GM21447 (cell line): Measurements from ENCODE around the gene MXRA7.
A peak's percentile ranks its signal among the peaks of the same experiment; 100 is the strongest.
"Not testable (repeated sequence)": the region's sequence is repeated elsewhere in the genome, so short reads cannot be mapped to it uniquely, and the experiment has no call there.

ENCODE experiments used
- ATAC-seq: cut with Tn5 transposase; IDR thresholded peaks from one replicate; pipeline ENCODE4 v1.9.1; 2021; ENCODE audit not compliant: unreplicated experiment

MXRA7 gene

DNA sequence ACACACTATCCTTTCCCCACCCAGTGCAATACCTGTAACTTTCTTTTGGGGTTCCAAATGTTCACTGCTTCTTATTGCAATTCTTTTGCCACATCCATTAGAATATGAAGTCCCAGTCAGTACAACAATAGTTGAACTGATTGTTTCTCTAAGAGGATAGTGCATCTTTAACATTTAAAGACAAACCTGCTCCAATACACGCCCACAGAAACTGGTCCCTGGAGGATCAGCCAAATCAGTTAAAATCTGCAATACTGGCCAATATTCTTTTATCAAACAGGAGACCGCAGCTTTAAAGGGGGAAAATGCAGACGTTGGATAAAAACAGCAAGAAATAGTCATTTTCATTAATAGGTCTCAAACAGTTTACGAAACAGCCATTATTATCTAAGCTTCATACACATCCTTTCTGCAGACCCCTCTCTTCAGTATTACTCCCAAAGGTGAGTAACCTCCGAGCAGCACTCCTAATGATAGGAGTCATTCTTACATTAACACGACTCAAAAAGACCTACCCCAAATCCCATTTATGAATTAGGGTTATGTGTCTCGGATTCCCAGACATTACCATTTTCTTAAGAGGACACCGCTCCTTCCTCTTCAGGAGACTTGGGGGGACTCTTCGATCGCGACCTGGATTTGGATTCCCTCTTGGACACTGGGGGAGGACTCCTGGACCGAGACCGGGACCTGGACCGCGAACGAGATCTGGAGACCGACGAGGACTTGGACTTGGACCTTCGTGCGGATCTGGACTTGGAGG lies 25.0 kb upstream of the MXRA7 start:
- ATAC-seq = no peak

DNA sequence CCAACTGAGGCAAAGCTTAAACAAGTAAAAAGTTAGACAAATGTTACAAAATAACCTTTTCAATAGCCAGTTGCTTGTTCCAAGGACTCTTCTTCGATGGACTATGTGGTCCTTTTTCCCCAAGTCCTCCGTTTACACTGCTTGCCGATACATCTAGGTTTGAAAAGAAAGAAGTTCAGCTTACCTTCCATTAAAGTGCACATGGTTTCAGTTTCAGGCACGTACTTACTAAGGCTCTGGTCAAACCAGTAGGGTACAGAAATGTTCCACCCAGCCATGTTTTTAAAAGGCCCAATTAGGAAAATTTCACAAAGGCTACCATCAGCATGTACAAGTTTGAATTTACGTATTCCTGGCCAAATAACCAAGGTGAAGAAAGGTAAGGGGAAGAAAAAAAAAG lies 24.2 kb upstream of the MXRA7 start:
- ATAC-seq = no peak

DNA sequence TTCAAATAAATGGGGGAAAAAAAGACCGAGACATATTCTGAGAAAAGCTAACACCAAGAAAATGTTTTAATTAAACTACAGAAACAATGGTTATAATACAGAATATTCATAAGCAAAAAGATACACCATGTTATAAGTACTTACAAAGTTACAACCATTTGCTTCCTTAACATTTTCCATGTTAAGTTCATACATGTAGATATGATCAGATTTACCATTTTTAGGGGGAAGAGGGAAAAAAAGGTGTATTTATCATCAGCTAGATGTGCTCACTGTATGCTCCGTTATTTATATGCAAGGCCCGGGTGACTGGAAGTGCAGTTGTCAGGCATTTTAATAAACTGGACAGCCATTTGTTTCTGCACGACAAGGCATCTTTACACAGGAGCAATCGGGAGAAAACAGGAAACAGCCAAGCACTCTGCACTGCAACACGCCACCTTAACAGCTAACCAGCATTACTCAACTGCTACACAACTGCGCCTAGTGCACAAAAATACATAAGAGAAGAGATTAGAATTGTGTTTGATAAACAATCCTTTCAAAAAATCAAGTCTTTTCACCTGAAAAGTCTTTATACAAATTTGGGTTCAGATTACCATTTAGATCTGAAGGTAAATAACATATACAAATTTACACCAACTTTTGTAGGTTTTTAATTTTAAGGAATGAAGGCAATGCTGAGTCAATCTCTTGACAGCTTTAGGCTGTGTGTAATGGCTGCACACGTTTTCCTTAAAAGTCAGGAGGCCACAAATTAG lies 23.5 kb upstream of the MXRA7 start:
- no peak for ATAC-seq

DNA sequence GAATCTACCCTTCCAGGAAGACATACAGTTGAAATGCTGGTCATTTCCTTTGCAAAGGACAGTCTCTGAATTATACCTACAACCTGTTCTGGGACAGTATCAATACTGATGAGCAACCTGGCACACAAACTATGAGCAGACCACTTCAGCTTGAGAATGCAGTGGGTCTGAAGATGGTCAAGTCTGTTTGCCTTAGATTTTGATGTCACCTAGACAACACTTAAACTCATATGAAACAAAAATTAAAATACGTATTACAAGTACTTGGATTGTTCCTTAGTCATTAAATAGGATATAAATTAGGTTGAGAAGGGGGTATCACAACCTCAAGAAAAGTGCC lies 22.8 kb upstream of the MXRA7 start:
- no peak for ATAC-seq

DNA sequence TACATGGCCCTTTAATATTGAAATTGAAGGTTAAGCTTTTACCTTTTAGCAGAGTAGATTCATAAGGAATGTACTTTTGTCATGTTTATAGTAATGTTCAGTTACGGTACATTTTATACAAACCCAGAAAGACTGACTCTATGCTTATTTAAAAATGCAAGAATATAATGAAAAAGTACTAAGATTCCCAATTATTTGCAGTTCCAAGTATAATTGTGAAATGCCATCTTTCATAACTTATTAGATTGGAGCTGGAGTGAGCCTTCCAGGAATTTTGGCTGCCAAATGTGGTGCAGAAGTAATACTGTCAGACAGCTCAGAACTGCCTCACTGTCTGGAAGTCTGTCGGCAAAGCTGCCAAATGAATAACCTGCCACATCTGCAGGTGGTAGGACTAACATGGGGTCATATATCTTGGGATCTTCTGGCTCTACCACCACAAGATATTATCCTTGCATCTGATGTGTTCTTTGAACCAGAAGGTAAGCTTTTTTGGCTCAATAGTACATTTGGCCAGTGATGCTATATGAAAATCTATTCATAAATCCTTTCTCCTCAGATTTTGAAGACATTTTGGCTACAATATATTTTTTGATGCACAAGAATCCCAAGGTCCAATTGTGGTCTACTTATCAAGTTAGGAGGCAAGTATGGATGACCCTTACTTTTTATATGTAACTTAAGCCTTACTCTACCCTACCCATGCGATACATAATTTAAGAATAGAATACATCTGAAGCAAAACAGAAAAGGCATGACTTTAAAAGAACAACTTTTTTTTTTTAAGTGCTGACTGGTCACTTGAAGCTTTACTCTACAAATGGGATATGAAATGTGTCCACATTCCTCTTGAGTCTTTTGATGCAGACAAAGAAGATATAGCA lies 22.2 kb upstream of the MXRA7 start:
- ATAC-seq = no peak

DNA sequence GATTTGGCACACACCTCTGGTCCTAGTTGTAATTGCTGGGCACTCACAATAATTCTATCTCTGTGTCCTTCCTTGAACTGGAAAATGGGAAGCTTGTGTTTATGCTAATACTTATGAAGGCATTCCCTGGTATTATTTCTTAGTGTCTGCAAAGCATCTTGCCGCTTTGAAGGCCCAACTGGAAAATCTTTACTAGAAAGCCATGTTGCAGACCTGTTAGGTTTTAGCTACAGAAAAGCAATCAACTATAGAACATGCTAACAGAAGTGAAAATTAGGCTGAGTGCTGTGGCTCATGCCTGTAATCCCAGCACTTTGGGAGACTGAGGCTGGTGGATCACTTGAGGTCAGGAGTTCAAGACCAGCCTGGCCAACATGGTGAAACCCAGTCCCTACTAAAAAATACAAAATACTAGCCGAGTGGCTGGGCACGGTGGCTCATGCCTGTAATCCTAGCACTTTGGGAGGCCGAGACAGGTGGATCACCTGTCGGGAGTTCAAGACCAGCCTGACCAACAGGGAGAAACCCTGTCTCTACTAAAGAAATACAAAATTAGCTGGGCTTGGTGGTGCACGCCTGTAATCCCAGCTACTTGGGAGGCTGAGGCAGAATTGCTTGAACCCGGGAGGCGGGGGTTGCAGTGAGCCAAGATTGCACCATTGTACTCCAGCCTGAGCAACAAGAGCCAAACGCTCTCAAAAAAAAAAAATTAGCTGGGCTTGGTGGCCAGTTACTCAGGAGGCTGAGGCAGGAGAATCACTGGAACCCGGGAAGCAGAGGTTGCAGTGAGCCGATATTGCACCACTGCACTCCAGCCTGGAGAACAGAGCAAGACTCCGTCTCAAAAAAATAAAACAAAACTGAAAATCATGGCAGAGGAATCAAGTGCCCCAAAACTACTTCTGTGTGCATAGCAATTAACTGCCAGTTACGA lies 21.3 kb upstream of the MXRA7 start:
- ATAC-seq = not testable (repeated sequence)

DNA sequence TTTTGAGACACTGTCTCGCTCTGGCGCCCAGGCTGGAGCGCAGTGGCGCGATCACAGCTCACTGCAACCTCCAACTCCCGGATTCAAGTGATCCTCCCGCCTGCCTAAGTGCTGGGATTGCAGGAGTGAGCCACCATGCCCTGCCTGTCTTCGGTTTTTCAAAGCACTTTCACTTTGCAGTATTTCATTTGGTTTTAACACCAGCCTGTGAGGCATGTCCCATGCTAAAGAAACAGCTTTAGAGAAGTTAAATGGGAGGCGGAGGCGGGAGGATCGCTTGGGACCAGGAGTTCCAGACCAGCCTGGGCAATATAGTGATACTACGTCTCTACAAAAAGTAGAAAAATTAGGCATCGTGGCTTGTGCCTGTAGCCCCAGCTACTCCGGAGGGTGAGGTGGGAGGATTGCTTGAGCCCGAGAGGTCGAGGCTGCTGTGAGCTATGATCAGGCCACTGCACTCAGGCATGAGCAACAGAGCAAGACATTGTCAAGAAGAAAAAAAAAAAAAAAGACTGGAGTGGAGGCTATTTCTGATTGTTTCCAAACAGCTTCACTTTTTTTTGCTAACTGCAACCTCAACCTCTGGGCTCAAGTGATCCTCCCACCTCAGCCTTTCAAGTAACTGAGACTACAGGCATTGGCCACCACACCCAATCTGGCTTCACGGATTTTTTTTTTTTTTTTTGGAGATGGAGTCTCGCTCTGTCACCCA lies 17.1 kb upstream of the MXRA7 start:
- ATAC-seq = no peak

DNA sequence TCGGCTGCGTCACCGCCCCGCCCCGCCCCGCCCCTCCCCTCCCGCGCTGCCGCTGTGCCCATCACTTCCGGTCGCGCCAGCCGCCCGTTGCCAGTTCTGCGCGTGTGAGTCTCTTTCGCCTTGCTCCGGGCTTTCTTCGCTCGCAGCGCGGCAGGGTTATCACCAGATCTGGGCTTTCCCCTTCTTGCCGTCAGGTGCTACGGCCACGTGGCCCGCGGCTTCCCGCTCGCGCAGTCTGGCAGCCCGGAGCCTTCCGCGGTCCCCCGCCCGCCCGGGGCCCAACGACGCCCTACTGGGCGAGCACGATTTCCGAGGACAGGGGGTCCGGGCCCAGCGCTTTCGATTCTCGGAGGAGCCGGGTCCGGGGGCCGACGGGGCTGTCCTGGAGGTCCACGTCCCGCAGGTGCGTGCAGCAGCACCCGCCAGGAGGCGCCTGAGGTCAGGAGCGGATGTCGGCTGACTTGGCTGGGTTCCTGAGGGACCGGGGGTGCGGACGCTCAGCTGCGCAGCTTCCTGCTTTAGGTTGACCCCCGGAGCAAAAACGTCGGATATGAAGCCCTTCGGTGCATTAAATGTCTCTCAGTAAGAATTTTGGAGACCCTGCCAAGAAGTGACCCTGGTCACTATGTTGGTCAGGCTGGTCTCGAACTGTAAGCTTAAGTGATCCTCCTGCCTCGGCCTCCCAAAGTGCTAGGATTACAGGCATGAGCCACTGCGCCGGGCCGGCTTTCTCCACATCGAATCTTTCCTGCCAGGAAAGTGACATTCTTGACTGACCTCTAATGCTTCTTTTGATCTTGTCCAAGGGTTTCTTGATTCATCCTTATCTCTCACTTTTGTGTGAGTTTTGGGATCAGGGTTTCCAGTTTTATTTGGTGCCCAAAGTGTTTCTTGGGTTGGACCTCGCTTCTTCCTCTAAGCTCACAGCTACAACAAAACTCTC lies 16.3 kb upstream of the MXRA7 start, which contains the start of gene METTL23:
Gene METTL23, plus strand, starts transcription at position 64 of the 943 bp plus-strand sequence. CDS start 2,872 bp downstream, outside the sequence.
- ATAC-seq = peak; percentile 53

DNA sequence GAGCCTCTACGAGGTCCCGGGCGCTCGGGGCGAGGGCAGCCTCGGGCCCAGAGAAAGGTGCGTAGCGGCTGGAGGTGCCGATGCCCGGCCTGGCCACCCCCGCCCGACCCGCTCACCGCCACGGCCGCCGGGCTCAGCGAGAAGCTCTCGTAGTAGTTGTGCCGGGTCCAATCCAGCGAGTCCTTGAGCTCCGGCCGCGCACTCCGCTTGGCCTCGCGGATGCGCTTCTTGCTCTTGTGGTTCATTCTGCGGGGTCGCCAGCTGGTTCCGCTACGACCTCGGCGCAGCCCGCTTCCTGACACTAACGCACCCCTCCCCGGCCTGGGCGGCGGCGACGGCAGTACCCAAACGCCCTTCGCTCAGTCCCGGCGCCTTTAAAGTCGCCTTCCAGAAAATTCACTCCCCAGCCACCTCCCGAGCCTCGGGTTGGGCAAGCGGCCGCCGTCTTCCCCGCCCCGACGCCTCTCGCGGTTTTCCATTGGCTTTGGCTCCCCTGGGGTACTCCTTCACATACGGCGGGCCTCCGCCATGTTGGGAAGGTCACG lies 15.5 kb upstream of the MXRA7 start, which contains the start of gene JMJD6:
Gene JMJD6, minus strand, starts transcription at position 376 of the 545 bp plus-strand sequence. Its CDS starts 131 bp downstream, at position 245.
- ATAC-seq = peak; percentile 62

DNA sequence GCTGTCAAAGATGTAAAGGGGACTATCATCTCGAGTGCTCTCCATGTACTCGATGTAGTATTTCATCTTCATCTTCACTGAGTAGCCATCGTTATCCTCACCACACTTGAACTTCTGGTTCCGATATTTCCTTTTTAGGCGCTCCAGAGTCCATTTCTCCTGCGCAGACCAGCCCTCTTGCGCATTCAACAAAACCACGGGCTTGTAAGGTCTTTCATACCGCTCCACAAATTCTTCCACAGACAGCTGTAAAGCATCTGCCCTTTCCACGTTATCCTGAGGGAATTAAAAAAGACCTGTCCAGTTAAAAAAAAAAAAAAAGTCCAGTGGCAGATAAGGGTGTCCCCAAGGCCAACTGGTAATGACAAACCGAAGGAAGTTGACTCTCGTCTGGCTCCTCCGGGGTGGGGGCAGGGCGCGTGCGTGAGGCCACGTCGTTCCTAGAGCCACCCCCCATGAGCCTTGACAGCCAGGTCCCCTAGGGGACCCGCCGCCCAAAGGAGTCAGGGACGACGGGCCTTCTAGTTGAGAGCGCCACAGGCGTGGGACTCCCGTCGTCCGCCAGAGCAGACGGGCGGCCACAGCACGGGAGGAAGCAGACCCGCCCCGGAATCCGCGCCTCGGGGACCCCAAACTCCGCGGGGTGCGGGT lies 14.9 kb upstream of the MXRA7 start:
- ATAC-seq = peak; percentile 26

DNA sequence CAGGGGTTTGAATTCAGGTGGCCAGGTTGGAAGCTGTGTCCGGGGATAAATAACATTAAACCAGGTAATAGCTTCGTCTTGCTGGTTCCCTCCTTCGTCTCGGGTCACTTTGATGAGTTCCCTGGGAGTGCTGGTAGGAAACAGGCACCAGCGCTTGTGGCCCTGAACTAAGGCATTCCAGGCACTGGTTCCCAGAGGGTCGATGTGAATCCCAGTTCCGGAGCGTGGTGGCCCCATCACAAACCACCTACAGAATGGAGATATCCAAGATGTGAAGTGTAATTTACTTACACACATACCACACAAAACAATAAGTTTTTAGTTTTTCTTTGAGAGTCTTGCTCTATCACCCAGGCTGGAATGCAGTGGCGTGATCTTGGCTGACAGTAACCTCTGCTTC lies 13.0 kb upstream of the MXRA7 start:
- no peak for ATAC-seq

DNA sequence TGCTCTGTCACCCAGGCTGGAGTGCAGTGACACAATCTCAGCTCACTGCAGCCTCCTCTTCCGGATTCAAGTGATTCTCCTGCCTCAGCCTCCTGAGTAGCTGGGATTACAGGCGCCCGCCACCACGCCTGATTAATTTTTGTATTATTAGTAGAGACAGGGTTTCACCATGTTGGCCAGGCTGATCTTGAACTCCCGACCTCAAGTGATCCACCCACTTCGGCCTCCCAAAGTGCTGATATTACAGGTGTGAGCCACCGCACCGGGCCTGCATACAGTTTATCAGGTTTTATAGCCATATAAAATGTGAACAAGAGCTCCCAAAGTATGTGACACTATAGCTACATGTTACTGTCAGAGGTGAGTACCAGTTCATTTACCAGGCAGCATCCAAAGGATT lies 12.2 kb upstream of the MXRA7 start:
- ATAC-seq = not testable (repeated sequence)

DNA sequence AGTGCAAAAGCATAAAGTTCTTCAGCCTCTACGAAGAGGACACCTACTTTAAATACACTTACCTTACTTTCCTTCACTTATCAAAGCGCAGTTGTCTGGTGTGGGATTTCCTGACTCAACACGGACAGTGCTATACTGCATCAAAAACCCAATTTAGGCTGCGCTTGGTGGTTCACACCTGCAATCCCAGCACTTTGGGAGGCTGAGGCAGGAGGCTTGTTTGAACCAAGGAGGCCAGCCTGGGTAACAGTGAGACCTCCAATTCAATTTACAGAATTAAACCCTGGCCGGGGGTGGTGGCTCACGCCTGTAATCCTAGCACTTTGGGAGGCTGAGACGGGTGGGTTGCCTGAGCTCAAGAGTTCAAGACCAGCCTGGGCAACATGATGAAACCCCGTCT lies 11.5 kb upstream of the MXRA7 start:
- no peak for ATAC-seq

DNA sequence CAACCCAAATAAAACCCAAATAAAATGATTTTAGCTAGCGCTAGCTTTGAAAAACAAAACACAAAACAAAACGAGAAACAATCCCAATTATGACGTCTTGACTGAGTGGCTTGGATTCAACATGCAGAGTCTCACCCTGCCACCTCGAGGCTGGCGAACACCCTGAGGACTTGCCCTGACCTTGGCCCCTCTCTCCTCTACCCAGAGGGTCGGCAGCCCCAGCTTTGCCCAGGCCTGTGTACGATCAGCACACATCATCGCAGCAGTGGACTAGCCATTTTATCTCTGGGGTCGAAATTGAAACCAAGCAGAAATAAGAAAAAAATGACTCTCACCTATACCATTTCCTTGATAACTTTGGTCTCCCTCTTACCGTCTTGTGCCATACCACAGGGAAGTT lies 10.7 kb upstream of the MXRA7 start:
- ATAC-seq = no peak

DNA sequence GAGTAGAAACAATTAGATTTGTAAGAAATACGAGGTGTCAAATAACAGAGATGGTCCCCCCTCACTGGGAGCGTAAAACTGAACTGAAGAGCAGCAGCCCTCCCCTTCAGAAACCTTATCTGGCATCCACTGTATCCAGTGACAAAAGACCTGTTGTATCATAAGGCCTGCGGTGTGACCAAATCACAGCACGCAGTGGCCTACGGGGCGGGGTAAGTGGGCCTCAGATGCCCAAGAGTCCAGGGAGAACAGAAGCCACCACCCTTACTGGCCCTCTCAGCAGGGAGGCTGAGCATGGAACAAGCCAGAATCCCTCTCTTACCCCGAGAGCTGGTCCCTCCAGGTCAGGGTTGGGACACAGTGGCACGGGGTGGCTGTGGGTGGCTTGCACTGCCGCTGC lies 10.2 kb upstream of the MXRA7 start:
- ATAC-seq = no peak

DNA sequence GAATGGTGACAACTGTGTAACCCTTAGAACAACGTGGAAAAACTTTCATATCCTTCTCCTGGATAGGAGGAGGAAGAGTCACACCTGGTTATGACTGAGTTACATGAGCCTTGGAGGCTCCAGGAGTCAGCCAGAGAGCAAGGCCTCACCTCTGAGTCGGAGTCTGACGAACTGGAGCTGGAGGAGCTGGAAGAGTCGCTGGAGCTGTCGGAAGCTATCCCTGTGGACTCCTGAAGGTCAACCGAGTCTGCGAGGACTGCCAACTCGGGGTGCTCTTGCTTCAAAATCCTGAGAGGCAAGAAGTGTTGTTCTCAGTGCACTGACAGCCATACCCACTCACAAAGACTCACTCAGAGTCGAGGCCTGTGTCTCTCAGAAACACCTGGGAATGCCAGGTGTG lies 9.4 kb upstream of the MXRA7 start:
- ATAC-seq = no peak

DNA sequence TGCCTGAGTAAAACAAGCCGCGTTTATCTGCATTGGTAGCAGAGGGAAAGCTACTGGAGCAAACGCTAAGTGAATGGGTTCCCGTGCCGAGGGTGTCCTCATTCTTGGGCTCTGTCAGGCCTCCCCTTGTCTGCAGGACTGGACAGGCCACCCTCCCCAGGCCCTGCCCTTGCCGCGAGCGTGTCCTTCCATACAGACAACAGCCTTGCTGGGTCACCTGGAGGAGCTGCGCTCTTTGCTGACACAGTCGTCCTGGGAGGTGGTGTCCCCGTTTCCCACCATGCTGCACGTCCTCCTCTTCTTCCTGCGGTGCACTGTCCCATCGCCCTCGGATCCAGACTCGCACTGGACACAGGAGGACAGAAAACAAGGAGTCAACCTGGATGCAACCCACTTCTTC lies 7.8 kb upstream of the MXRA7 start:
- ATAC-seq = no peak

DNA sequence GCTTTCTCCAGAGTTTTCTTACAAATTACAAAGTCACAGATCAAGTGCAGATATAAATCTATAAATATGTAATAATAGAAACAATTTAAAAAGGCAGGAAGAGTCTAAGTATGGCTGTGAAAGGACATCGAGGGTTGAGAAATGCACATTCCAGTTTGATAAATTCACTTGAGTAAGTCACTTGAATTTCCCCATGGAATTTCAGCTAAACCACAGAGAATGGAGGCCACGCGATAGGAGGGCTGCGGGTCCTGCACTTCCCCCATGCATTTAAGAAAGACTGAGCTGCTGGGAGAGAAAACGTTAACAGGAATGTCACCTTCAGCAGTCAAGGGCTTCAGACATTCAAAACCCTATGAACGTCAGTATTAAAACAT lies 6.1 kb upstream of the MXRA7 start:
- ATAC-seq = no peak
